Kidney (tissue), 14 donors: Measurements from ENCODE around the gene RXRA. TPM values are rescaled to one million over a fixed set of nuclear protein-coding genes. Genes with fewer than 3 reads are reported as not detected.

ENCODE experiments used
- DNase-seq, 5 donors: peaks; one replicate each; pipeline ENCODE4 v3.0.0-alpha.2; 2013 to 2020
- FAIRE-seq: peaks from 2 replicates; lab custom pipeline; 2012; peaks lifted over from hg19 to GRCh38; lab: Jason Lieb, UNC
- H3K27ac ChIP-seq, 2 donors: one replicate each; pipeline ENCODE4 v1.7.0; 2013; ENCODE audit warnings: low read depth in 2 of 2, low read length in 2 of 2, inconsistent platforms in 1 of 2
- H3K27me3 ChIP-seq: one replicate; pipeline ENCODE4 v1.7.1; 2013; ENCODE audit warnings: low read length, inconsistent platforms; ENCODE audit not compliant: control insufficient read depth, insufficient read depth
- H3K36me3 ChIP-seq, 3 donors: one replicate each; pipeline versions ENCODE4 v1.7.0 to v1.7.1; 2013; ENCODE audit warnings: low read length in 3 of 3, control low read depth in 1 of 3, inconsistent platforms in 1 of 3; ENCODE audit not compliant: insufficient read depth in 3 of 3, control insufficient read depth in 2 of 3
- H3K4me1 ChIP-seq, 3 donors: one replicate each; pipeline versions ENCODE4 v1.7.0 to v1.7.1; 2013; ENCODE audit warnings: low read length in 3 of 3, inconsistent platforms in 1 of 3, low read depth in 1 of 3; ENCODE audit not compliant: control insufficient read depth in 2 of 3, insufficient read depth in 2 of 3
- H3K4me3 ChIP-seq, 3 donors: one replicate each; pipeline versions ENCODE4 v1.7.0 to v1.8.1; 2013; ENCODE audit warnings: low read length in 3 of 3, control low read depth in 1 of 3, inconsistent platforms in 1 of 3
- H3K9ac ChIP-seq, 3 donors: one replicate each; pipeline versions ENCODE4 v1.7.0 to v1.7.1; 2013; ENCODE audit warnings: low read length in 3 of 3, control low read depth in 1 of 3, inconsistent platforms in 1 of 3
- H3K9me3 ChIP-seq, 3 donors: one replicate each; pipeline versions ENCODE4 v1.7.0 to v1.7.1; 2013; ENCODE audit warnings: low read length in 3 of 3, control low read depth in 1 of 3, inconsistent platforms in 1 of 3; ENCODE audit not compliant: control insufficient read depth in 2 of 3, insufficient read depth in 1 of 3
- intact Hi-C: fragments of 100-400 bp; cut with DNase I; formaldehyde crosslinking; loops from one replicate; pipeline ENCODE4 v1.11.1; 2022
- polyA plus RNA-seq: library from polyadenylated mRNA; stranded (reverse); fragments of 350-450 nt; fragmentation: Illumina TruSeq; extraction: RNeasy Lipid Tissue Mini Kit (QIAGEN cat#74804); gene quantifications from one replicate; pipeline ENCODE4 v1.2.3, GENCODE V29; 2014; ENCODE audit warnings: low read depth, low replicate concordance; ENCODE audit not compliant: insufficient read depth
- total RNA-seq: library from RNA; stranded (reverse); fragmentation: NEBNext Ultra II Directional; extraction: Animal tissue kit (Norgen Biotek cat#: 25700); gene quantifications from one replicate; pipeline ENCODE4 v1.2.1, GENCODE V29; 2021
- TF ChIP-seq, protein P1 (sequence below): IDR thresholded peaks from 3 replicates; pipeline ENCODE4 v1.5.1; 2012; ENCODE audit warnings: mild to moderate bottlenecking, moderate library complexity, borderline replicate concordance; ENCODE audit not compliant: insufficient read depth; ENCODE audit errors: extremely low read depth
- donor health status: control.
- donor health status: control.
- donor health status: control.
- donor health status: control.
- donor health status: control.
- donor health status: DM: yes; HTN: yes; CAD: no.
- donor health status: Normal renal cell carcinoma (clear cell type).

The RXRA gene
- total and polyA plus RNA-seq, 2 donors from 2014 or later: 24.0 to 49.5 TPM

DNA sequence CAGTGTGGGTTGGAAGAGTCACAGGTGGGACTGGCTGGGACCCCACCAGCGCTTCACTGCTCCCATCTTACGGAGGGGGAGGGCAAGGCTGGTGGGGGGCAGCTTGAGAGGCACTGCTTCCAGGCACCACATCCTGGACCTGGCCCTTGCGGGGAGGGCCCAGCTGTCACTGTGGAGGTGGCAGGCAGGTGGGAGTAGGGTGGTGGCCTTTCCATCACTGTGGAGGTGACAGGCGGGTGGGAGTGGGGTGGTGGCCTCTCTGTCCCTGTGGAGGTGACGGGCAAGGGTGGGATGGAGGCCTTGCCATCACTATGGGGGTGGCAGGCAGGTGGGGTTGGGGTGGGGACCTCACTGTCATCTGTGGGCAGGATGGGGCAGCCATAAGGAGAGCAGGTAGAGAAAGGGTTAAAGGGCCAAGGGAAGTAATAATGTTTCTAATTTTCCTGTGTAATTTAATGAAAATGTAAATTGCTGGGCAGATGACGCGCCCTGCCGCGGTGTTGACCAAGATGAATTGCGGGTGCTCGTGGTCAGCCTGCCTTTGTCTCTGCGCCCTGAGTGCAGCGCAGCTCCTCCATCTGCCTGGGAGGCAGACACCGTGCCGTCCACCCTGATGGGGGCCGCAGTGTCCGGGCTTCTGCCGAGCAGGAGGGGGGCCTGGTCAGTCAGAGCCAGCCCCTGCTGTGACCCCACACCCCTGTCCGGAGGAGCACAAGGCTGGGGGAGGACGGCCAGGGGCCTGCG is 20.8 kb downstream of the RXRA start:
- no peak for DNase-seq
- intact Hi-C loops: no loop called here
- no peak overlapping the region for H3K9ac ChIP-seq
- H3K4me1 ChIP-seq: peaks cover 0 to 77% (median 16%) of the 10 kb centered on the region in 3 donors
- H3K27me3 ChIP-seq: no peaks in the 10 kb centered on the region
- TF ChIP-seq, protein P1, sequence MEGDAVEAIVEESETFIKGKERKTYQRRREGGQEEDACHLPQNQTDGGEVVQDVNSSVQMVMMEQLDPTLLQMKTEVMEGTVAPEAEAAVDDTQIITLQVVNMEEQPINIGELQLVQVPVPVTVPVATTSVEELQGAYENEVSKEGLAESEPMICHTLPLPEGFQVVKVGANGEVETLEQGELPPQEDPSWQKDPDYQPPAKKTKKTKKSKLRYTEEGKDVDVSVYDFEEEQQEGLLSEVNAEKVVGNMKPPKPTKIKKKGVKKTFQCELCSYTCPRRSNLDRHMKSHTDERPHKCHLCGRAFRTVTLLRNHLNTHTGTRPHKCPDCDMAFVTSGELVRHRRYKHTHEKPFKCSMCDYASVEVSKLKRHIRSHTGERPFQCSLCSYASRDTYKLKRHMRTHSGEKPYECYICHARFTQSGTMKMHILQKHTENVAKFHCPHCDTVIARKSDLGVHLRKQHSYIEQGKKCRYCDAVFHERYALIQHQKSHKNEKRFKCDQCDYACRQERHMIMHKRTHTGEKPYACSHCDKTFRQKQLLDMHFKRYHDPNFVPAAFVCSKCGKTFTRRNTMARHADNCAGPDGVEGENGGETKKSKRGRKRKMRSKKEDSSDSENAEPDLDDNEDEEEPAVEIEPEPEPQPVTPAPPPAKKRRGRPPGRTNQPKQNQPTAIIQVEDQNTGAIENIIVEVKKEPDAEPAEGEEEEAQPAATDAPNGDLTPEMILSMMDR: no peak
- no peaks in the 10 kb centered on the region for H3K9me3 ChIP-seq
- H3K27ac ChIP-seq: no peak overlapping the region
- no peak for FAIRE-seq
- H3K36me3 ChIP-seq: no peaks in the 10 kb centered on the region
- no peak overlapping the region for H3K4me3 ChIP-seq

DNA sequence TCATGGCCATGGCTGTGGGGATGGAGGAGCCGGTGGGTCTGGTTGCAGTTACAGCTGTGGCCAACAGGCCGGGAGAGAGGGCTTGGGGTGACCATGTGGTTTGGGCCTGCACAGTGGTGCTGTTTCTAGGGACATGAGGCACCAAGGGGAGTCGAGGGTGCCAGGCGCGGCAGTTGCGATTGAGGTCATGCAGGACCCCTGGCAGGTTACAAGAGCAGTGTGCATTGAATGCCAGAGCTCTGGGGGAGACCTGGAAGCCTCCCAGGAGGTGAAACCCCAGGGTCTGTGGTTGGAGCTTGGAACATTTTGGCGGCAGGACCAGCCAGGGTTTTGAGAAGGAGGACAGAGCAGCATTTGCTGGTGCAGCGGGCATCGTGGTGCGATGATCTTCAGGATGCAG is 21.7 kb downstream of the RXRA start:
- no peak overlapping the region for H3K27ac ChIP-seq
- FAIRE-seq (no peak), DNase-seq (no peak)
- H3K4me1 ChIP-seq: peaks cover 0 to 76% (median 16%) of the 10 kb centered on the region in 3 donors
- H3K36me3 ChIP-seq: no peaks in the 10 kb centered on the region
- H3K9me3 ChIP-seq: no peaks in the 10 kb centered on the region
- no peak overlapping the region for H3K4me3 ChIP-seq
- no peaks in the 10 kb centered on the region for H3K27me3 ChIP-seq
- TF ChIP-seq, protein P1: no peak
- intact Hi-C loops: no loop called here
- H3K9ac ChIP-seq: no peak overlapping the region

DNA sequence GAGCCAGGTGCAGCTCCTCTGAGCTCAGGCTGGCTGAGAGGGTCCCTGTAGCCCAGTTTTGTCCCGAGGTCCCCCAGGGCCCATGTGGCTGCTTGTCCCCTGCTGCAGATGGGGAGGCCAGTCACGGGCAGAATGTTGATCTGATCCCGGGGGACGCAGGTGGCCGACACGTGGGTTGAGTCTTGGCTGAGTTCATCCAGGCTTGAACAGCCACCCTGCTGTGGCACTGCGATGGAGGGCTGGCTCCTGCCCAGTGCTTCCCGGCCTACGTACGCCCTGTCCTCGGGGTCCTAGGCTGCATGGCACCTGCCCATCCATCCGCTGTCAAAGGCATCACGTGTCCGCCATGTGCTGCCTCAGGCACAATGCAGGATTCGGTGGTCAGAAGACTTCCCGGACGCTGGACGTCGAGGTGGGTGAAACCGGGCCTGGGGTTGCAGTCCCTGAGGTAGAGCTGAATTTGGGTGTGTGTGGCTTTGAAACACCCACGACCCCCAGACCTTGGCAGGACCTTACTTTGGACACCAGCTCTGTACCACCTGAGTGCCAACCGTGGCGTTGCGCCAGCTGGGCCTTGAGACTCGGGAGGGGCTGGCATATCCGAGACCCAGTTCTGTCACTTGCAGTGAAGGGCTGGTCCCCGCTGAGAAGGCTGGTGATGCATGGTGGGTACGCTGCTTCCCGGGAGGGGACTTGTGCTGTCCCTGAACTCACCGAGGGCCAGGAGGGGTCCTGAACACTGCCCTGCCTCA is 22.3 kb downstream of the RXRA start:
- intact Hi-C loops: no loop called here
- H3K4me1 ChIP-seq: peaks cover 0 to 76% (median 16%) of the 10 kb centered on the region in 3 donors
- no peak overlapping the region for H3K4me3 ChIP-seq
- H3K27me3 ChIP-seq: no peaks in the 10 kb centered on the region
- DNase-seq: no peak
- FAIRE-seq: no peak
- H3K27ac ChIP-seq: no peak overlapping the region
- H3K36me3 ChIP-seq: no peaks in the 10 kb centered on the region
- H3K9ac ChIP-seq: no peak overlapping the region
- TF ChIP-seq, protein P1: no peak
- H3K9me3 ChIP-seq: no peaks in the 10 kb centered on the region
